IPS-15b (cell line): ENCODE measurements around the gene MYBPC1.
"Not testable (repeated sequence)": the region's sequence is repeated elsewhere in the genome, so short reads cannot be mapped to it uniquely, and the experiment has no call there.

Experiments used
- H3K27me3 ChIP-seq: one replicate; pipeline ENCODE4 v1.6.1; 2013; ENCODE audit warnings: low read length; ENCODE audit not compliant: control insufficient read depth, insufficient read depth
- H3K36me3 ChIP-seq: one replicate; pipeline ENCODE4 v1.6.1; 2013; ENCODE audit warnings: low read length; ENCODE audit not compliant: control insufficient read depth, insufficient read depth
- H3K4me1 ChIP-seq: one replicate; pipeline ENCODE4 v1.6.1; 2013; ENCODE audit warnings: mild to moderate bottlenecking, low read length; ENCODE audit not compliant: control insufficient read depth, insufficient read depth
- H3K4me3 ChIP-seq: one replicate; pipeline ENCODE4 v1.5.1; 2013; ENCODE audit warnings: low read depth, low read length
- H3K9ac ChIP-seq: one replicate; pipeline ENCODE4 v1.6.1; 2013; ENCODE audit warnings: low read depth, mild to moderate bottlenecking, low read length
- H3K9me3 ChIP-seq: one replicate; pipeline ENCODE4 v1.6.1; 2013; ENCODE audit warnings: mild to moderate bottlenecking, low read length; ENCODE audit not compliant: control insufficient read depth, insufficient read depth

The MYBPC1 gene

GRCh38 chr12:101663298-101663697, 68.5 kb downstream of the MYBPC1 start:
- H3K9ac ChIP-seq = no peak overlapping the region
- H3K36me3 ChIP-seq = no peaks in the 10 kb centered on the region
- H3K27me3 ChIP-seq = no peaks in the 10 kb centered on the region
- H3K9me3 ChIP-seq = no peaks in the 10 kb centered on the region
- H3K4me3 ChIP-seq = no peak overlapping the region
- peaks cover 10% of the 10 kb centered on the region for H3K4me1 ChIP-seq

- Histone ChIP-seq H3K27me3 (no peaks in the 10 kb centered on the region), H3K9ac (no peak overlapping the region), H3K4me1 (peaks cover 10% of the 10 kb centered on the region), H3K36me3 (no peaks in the 10 kb centered on the region), H3K9me3 (no peaks in the 10 kb centered on the region), H3K4me3 (no peak overlapping the region)
Observed at GRCh38 chr12:101664992-101665391, 70.2 kb downstream of the MYBPC1 start.

GRCh38 chr12:101666052-101666728, 71.4 kb downstream of the MYBPC1 start:
- Histone ChIP-seq H3K36me3 (no peaks in the 10 kb centered on the region), H3K9me3 (no peaks in the 10 kb centered on the region), H3K4me1 (peaks cover 10% of the 10 kb centered on the region), H3K9ac (no peak overlapping the region), H3K4me3 (no peak overlapping the region), H3K27me3 (no peaks in the 10 kb centered on the region)

- Histone ChIP-seq H3K4me1 (peaks cover 10% of the 10 kb centered on the region), H3K27me3 (no peaks in the 10 kb centered on the region), H3K36me3 (no peaks in the 10 kb centered on the region), H3K4me3 (no peak overlapping the region), H3K9ac (no peak overlapping the region), H3K9me3 (no peaks in the 10 kb centered on the region)
Observed at GRCh38 chr12:101667591-101667990, 72.8 kb downstream of the MYBPC1 start.

GRCh38 chr12:101670007-101670671, 75.4 kb downstream of the MYBPC1 start:
- H3K27me3 ChIP-seq = no peaks in the 10 kb centered on the region
- H3K4me3 ChIP-seq = no peak overlapping the region

GRCh38 chr12:101671157-101671791, 76.5 kb downstream of the MYBPC1 start:
- Histone ChIP-seq H3K4me1 (no peaks in the 10 kb centered on the region), H3K36me3 (no peaks in the 10 kb centered on the region), H3K4me3 (no peak overlapping the region), H3K9ac (no peak overlapping the region), H3K27me3 (no peaks in the 10 kb centered on the region), H3K9me3 (no peaks in the 10 kb centered on the region)

More at GRCh38 chr12:101670007-101670671, 75.4 kb downstream of the MYBPC1 start:
- Histone ChIP-seq H3K9ac (no peak overlapping the region), H3K9me3 (no peaks in the 10 kb centered on the region), H3K36me3 (no peaks in the 10 kb centered on the region), H3K4me1 (peaks cover 4% of the 10 kb centered on the region)

GRCh38 chr12:101671833-101672232, 77.1 kb downstream of the MYBPC1 start:
- Histone ChIP-seq H3K4me3 (no peak overlapping the region), H3K4me1 (no peaks in the 10 kb centered on the region), H3K27me3 (no peaks in the 10 kb centered on the region), H3K9ac (no peak overlapping the region), H3K9me3 (no peaks in the 10 kb centered on the region), H3K36me3 (no peaks in the 10 kb centered on the region)

- Histone ChIP-seq H3K4me3 (no peak overlapping the region), H3K27me3 (no peaks in the 10 kb centered on the region), H3K9me3 (no peaks in the 10 kb centered on the region), H3K9ac (no peak overlapping the region), H3K36me3 (no peaks in the 10 kb centered on the region), H3K4me1 (no peaks in the 10 kb centered on the region)
Observed at GRCh38 chr12:101675555-101675954, 80.8 kb downstream of the MYBPC1 start.

- not testable (repeated sequence) for H3K9ac ChIP-seq, H3K4me1 ChIP-seq, H3K36me3 ChIP-seq, H3K4me3 ChIP-seq, H3K27me3 ChIP-seq, H3K9me3 ChIP-seq
Observed at GRCh38 chr12:101676497-101676896, 81.7 kb downstream of the MYBPC1 start.

GRCh38 chr12:101678081-101678480, 83.3 kb downstream of the MYBPC1 start:
- H3K36me3 ChIP-seq = no peaks in the 10 kb centered on the region
- H3K4me3 ChIP-seq = no peak overlapping the region
- no peaks in the 10 kb centered on the region for H3K4me1 ChIP-seq
- no peak overlapping the region for H3K9ac ChIP-seq
- H3K9me3 ChIP-seq = no peaks in the 10 kb centered on the region
- no peaks in the 10 kb centered on the region for H3K27me3 ChIP-seq

- no peak overlapping the region for H3K9ac ChIP-seq
- H3K4me1 ChIP-seq = peaks cover 7% of the 10 kb centered on the region
- no peaks in the 10 kb centered on the region for H3K36me3 ChIP-seq
Observed at GRCh38 chr12:101680240-101680639, 85.5 kb downstream of the MYBPC1 start.

GRCh38 chr12:101680647-101681046, 85.9 kb downstream of the MYBPC1 start:
- no peaks in the 10 kb centered on the region for H3K36me3 ChIP-seq
- H3K4me1 ChIP-seq = peaks cover 9% of the 10 kb centered on the region
- no peak overlapping the region for H3K4me3 ChIP-seq
- no peaks in the 10 kb centered on the region for H3K9me3 ChIP-seq
- H3K9ac ChIP-seq = no peak overlapping the region
- H3K27me3 ChIP-seq = no peaks in the 10 kb centered on the region

More at GRCh38 chr12:101680240-101680639, 85.5 kb downstream of the MYBPC1 start:
- Histone ChIP-seq H3K27me3 (no peaks in the 10 kb centered on the region), H3K4me3 (no peak overlapping the region), H3K9me3 (no peaks in the 10 kb centered on the region)
